ENCODE results near the gene OR5H15.

OR5H15 gene

GRCh38 chr3:98166396-98166795 lies at the start of gene OR5H15:
TSS of gene OR5H15 (plus strand) at chr3:98166696. CDS start at chr3:98168700, 2,004 bp downstream.
- TF ChIP-seq ZC3H10 (CRISPR knock-in tag; IDR thresholded peaks at IDR 0.05): no peak
- no peak for TF ChIP-seq SNAI2 (CRISPR knock-in tag; IDR thresholded peaks at IDR 0.05)
- TF ChIP-seq GLIS3 (CRISPR knock-in tag; IDR thresholded peaks at IDR 0.05): no peak
- no peak for TF ChIP-seq OSR1 (CRISPR knock-in tag; IDR thresholded peaks at IDR 0.05)
- no peak for TF ChIP-seq TCF4 (CRISPR knock-in tag; IDR thresholded peaks at IDR 0.05; ENCODE audit: borderline replicate concordance)
- no peak for TF ChIP-seq CSRNP3 (CRISPR knock-in tag; IDR thresholded peaks at IDR 0.05)
- no peak for TF ChIP-seq ARNTL (CRISPR knock-in tag; IDR thresholded peaks at IDR 0.05; ENCODE audit: borderline replicate concordance, low read depth)
- TF ChIP-seq ZNF70 (CRISPR knock-in tag; IDR thresholded peaks at IDR 0.05): no peak
- no peak for TF ChIP-seq BACH2 (CRISPR knock-in tag; IDR thresholded peaks at IDR 0.05; ENCODE audit: borderline replicate concordance)
- TF ChIP-seq, protein P1, sequence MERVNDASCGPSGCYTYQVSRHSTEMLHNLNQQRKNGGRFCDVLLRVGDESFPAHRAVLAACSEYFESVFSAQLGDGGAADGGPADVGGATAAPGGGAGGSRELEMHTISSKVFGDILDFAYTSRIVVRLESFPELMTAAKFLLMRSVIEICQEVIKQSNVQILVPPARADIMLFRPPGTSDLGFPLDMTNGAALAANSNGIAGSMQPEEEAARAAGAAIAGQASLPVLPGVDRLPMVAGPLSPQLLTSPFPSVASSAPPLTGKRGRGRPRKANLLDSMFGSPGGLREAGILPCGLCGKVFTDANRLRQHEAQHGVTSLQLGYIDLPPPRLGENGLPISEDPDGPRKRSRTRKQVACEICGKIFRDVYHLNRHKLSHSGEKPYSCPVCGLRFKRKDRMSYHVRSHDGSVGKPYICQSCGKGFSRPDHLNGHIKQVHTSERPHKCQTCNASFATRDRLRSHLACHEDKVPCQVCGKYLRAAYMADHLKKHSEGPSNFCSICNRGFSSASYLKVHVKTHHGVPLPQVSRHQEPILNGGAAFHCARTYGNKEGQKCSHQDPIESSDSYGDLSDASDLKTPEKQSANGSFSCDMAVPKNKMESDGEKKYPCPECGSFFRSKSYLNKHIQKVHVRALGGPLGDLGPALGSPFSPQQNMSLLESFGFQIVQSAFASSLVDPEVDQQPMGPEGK (CRISPR knock-in tag; IDR thresholded peaks at IDR 0.05; ENCODE audit: borderline replicate concordance): no peak
- no peak for TF ChIP-seq RARB (CRISPR knock-in tag; IDR thresholded peaks at IDR 0.05)

GRCh38 chr3:98130421-98130820 lies 36.1 kb upstream of the OR5H15 start, which contains the start of gene OR5H1:
TSS of gene OR5H1 (plus strand) at chr3:98130721. CDS start at chr3:98132698, 1,977 bp downstream.
- TF ChIP-seq ESRRG (CRISPR knock-in tag; IDR thresholded peaks at IDR 0.05): no peak
- no peak for TF ChIP-seq BACH2 (CRISPR knock-in tag; IDR thresholded peaks at IDR 0.05; ENCODE audit: borderline replicate concordance)
- no peak for TF ChIP-seq SNAI2 (CRISPR knock-in tag; IDR thresholded peaks at IDR 0.05)
- TF ChIP-seq, protein P2, sequence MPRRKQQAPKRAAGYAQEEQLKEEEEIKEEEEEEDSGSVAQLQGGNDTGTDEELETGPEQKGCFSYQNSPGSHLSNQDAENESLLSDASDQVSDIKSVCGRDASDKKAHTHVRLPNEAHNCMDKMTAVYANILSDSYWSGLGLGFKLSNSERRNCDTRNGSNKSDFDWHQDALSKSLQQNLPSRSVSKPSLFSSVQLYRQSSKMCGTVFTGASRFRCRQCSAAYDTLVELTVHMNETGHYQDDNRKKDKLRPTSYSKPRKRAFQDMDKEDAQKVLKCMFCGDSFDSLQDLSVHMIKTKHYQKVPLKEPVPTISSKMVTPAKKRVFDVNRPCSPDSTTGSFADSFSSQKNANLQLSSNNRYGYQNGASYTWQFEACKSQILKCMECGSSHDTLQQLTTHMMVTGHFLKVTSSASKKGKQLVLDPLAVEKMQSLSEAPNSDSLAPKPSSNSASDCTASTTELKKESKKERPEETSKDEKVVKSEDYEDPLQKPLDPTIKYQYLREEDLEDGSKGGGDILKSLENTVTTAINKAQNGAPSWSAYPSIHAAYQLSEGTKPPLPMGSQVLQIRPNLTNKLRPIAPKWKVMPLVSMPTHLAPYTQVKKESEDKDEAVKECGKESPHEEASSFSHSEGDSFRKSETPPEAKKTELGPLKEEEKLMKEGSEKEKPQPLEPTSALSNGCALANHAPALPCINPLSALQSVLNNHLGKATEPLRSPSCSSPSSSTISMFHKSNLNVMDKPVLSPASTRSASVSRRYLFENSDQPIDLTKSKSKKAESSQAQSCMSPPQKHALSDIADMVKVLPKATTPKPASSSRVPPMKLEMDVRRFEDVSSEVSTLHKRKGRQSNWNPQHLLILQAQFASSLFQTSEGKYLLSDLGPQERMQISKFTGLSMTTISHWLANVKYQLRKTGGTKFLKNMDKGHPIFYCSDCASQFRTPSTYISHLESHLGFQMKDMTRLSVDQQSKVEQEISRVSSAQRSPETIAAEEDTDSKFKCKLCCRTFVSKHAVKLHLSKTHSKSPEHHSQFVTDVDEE (CRISPR knock-in tag; IDR thresholded peaks at IDR 0.05): no peak
- TF ChIP-seq ZNF8 (CRISPR knock-in tag; IDR thresholded peaks at IDR 0.05): no peak
- TF ChIP-seq, protein P1 (CRISPR knock-in tag; IDR thresholded peaks at IDR 0.05; ENCODE audit: borderline replicate concordance): no peak
- no peak for TF ChIP-seq ISL1 (CRISPR knock-in tag; IDR thresholded peaks at IDR 0.05)
- TF ChIP-seq PPARA (CRISPR knock-in tag; IDR thresholded peaks at IDR 0.05; ENCODE audit: borderline replicate concordance): no peak
- TF ChIP-seq GLIS3 (CRISPR knock-in tag; IDR thresholded peaks at IDR 0.05): no peak
- no peak for TF ChIP-seq CSRNP3 (CRISPR knock-in tag; IDR thresholded peaks at IDR 0.05)
- no peak for TF ChIP-seq OSR1 (CRISPR knock-in tag; IDR thresholded peaks at IDR 0.05)
- no peak for TF ChIP-seq CREB5 (CRISPR knock-in tag; IDR thresholded peaks at IDR 0.05; ENCODE audit: low read depth)
- no peak for TF ChIP-seq RARB (CRISPR knock-in tag; IDR thresholded peaks at IDR 0.05)
- no peak for TF ChIP-seq ZNF70 (CRISPR knock-in tag; IDR thresholded peaks at IDR 0.05)
- TF ChIP-seq TCF4 (CRISPR knock-in tag; IDR thresholded peaks at IDR 0.05; ENCODE audit: borderline replicate concordance): no peak
- no peak for TF ChIP-seq CSDC2 (CRISPR knock-in tag; IDR thresholded peaks at IDR 0.05)
- no peak for ATAC-seq

More at GRCh38 chr3:98166396-98166795, at the start of gene OR5H15:
- no peak for ATAC-seq
